Keratinocyte (primary cell): ENCODE data around the gene TMUB1. TPM values are rescaled to one million over a fixed set of nuclear protein-coding genes. Genes with fewer than 3 reads are reported as not detected.
A peak's percentile ranks its signal among the peaks of the same experiment; 100 is the strongest.

Source experiments
- DNase-seq: peaks from one replicate; pipeline ENCODE4 v3.0.0-alpha.2; 2011; ENCODE audit warnings: low read depth, missing footprints, low spot score
- FAIRE-seq: peaks from 2 replicates; lab custom pipeline; 2011; peaks lifted over from hg19 to GRCh38; lab: Jason Lieb, UNC
- H2AFZ ChIP-seq: 2 replicates; pipeline ENCODE4 v1.6.0; 2012; ENCODE audit warnings: low read length, control low read depth, inconsistent platforms; ENCODE audit not compliant: control insufficient read depth
- H3K27ac ChIP-seq: 2 replicates; pipeline ENCODE4 v1.5.1; 2011; ENCODE audit warnings: low read length; ENCODE audit not compliant: control insufficient read depth, insufficient read depth
- H3K27me3 ChIP-seq: 3 replicates; pipeline ENCODE4 v1.6.0; 2011; ENCODE audit warnings: low read length; ENCODE audit not compliant: control insufficient read depth, insufficient read depth; ENCODE audit errors: extremely low read depth
- H3K36me3 ChIP-seq, 2 experiments: 2 replicates in 1 of 2; 3 replicates in 1 of 2; pipeline ENCODE4 v1.5.1; 2011; ENCODE audit warnings: low read length in 2 of 2, mild to moderate bottlenecking in 1 of 2; ENCODE audit not compliant: control insufficient read depth in 2 of 2, insufficient read depth in 2 of 2; ENCODE audit errors: extremely low read depth in 1 of 2
- H3K4me1 ChIP-seq: 3 replicates; pipeline ENCODE4 v1.5.1; 2011; ENCODE audit warnings: low read length; ENCODE audit not compliant: control insufficient read depth, insufficient read depth; ENCODE audit errors: extremely low read depth
- H3K4me2 ChIP-seq: 3 replicates; pipeline ENCODE4 v1.6.0; 2011; ENCODE audit warnings: low read depth, low read length; ENCODE audit not compliant: control insufficient read depth, insufficient read depth; ENCODE audit errors: extremely low read depth
- H3K4me3 ChIP-seq, 3 experiments: fragments of 200-600 bp in 1 of 3; sonication (generic) in 1 of 3; 2 replicates in 2 of 3; 3 replicates in 1 of 3; pipeline ENCODE4 v1.5.1; 2011 to 2016; ENCODE audit warnings: low read length in 3 of 3, mild to moderate bottlenecking in 3 of 3, control low read depth in 2 of 3, inconsistent platforms in 1 of 3, low read depth in 1 of 3, mixed read lengths in 1 of 3, mixed run types in 1 of 3, moderate library complexity in 1 of 3; ENCODE audit not compliant: control insufficient read depth in 2 of 3, insufficient read depth in 2 of 3; ENCODE audit errors: extremely low read depth in 1 of 3
- H3K79me2 ChIP-seq: 2 replicates; pipeline ENCODE4 v1.6.0; 2012; ENCODE audit warnings: low read length; ENCODE audit not compliant: control insufficient read depth, insufficient read depth
- H3K9ac ChIP-seq: 3 replicates; pipeline ENCODE4 v1.6.0; 2011; ENCODE audit warnings: low read length; ENCODE audit not compliant: control insufficient read depth, insufficient read depth; ENCODE audit errors: extremely low read depth
- H3K9me1 ChIP-seq: 3 replicates; pipeline ENCODE4 v1.6.0; 2011; ENCODE audit warnings: low read length; ENCODE audit not compliant: control insufficient read depth, insufficient read depth; ENCODE audit errors: extremely low read depth
- H3K9me3 ChIP-seq: 2 replicates; pipeline ENCODE4 v1.5.1; 2012; ENCODE audit warnings: low read depth, low read length; ENCODE audit not compliant: control insufficient read depth
- H4K20me1 ChIP-seq: 3 replicates; pipeline ENCODE4 v1.6.0; 2011; ENCODE audit warnings: low read length; ENCODE audit not compliant: control insufficient read depth, insufficient read depth; ENCODE audit errors: extremely low read depth
- EZH2 ChIP-seq: IDR thresholded peaks from one replicate; pipeline ENCODE4 v1.6.1; 2012; ENCODE audit warnings: inconsistent platforms, mild to moderate bottlenecking, low read length, moderate library complexity
- dilution Hi-C: fragments of 300-500 bp; cut with MboI; formaldehyde crosslinking; loops from one replicate; pipeline ENCODE4 v1.7.0; 2020; ENCODE audit warnings: low sequenced_read_pairs; ENCODE audit not compliant: extremely low pct_ligation_motif_present
- polyA plus RNA-seq, 5 experiments: library from polyadenylated mRNA; depleted of rRNA in 3 of 5; stranded (reverse) in 3 of 5; stranded (forward) in 1 of 5; unstranded in 1 of 5; fragments of >200 nt; gene quantifications; 1 replicate in 1 of 5; 2 replicates in 3 of 5; 3 replicates in 1 of 5; pipeline versions ENCODE4 v1.2.1 to v1.2.3, GENCODE V29; 2011 to 2012; ENCODE audit warnings: missing spikeins in 2 of 5, low read depth in 1 of 5, low replicate concordance in 1 of 5
- TF ChIP-seq, protein P1 (sequence below), 3 experiments: IDR thresholded peaks in 1 of 3; conservative IDR thresholded peaks in 1 of 3; optimal IDR thresholded peaks in 1 of 3; 2 replicates in 2 of 3; 3 replicates in 1 of 3; pipeline versions ENCODE3 to v1.5.1; 2011; ENCODE audit warnings: low read length in 3 of 3, mild to moderate bottlenecking in 3 of 3, moderate library complexity in 2 of 3, control low read depth in 1 of 3, inconsistent platforms in 1 of 3; ENCODE audit not compliant: insufficient read depth in 2 of 3; ENCODE audit errors: extremely low read depth in 1 of 3

TMUB1 gene
- polyA plus RNA-seq, 1 donor (not counting 4 experiments of a cell fraction or from before 2014, with no cell fraction given), result 12.2 TPM

GRCh38 chr7:151033864-151034249 is 49.4 kb downstream of the TMUB1 start:
- Histone ChIP-seq H3K4me1 (peaks cover 2% of the 10 kb centered on the region), H4K20me1 (no peaks in the 10 kb centered on the region), H3K9ac (no peak overlapping the region), H3K36me3 (peaks cover 26 to 34% of the 10 kb centered on the region in 2 experiments), H2AFZ (no peak overlapping the region), H3K9me3 (no peaks in the 10 kb centered on the region), H3K4me3 (no peak overlapping the region), H3K9me1 (peaks cover 2% of the 10 kb centered on the region), H3K27ac (no peak overlapping the region), H3K79me2 (peaks cover 6% of the 10 kb centered on the region), H3K4me2 (no peak overlapping the region), H3K27me3 (no peaks in the 10 kb centered on the region)
- no peak for DNase-seq
- dilution Hi-C loops, result no loop called here
- TF ChIP-seq EZH2, result no peak
- TF ChIP-seq, protein P1, sequence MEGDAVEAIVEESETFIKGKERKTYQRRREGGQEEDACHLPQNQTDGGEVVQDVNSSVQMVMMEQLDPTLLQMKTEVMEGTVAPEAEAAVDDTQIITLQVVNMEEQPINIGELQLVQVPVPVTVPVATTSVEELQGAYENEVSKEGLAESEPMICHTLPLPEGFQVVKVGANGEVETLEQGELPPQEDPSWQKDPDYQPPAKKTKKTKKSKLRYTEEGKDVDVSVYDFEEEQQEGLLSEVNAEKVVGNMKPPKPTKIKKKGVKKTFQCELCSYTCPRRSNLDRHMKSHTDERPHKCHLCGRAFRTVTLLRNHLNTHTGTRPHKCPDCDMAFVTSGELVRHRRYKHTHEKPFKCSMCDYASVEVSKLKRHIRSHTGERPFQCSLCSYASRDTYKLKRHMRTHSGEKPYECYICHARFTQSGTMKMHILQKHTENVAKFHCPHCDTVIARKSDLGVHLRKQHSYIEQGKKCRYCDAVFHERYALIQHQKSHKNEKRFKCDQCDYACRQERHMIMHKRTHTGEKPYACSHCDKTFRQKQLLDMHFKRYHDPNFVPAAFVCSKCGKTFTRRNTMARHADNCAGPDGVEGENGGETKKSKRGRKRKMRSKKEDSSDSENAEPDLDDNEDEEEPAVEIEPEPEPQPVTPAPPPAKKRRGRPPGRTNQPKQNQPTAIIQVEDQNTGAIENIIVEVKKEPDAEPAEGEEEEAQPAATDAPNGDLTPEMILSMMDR (optimal IDR thresholded peaks at IDR 0.05 in 1 of 3, IDR thresholded peaks at IDR 0.05 in 1 of 3, conservative IDR thresholded peaks at IDR 0.05 in 1 of 3; ENCODE audit: extremely low read depth in 1 of 3, insufficient read depth in 2 of 3, low read length in 3 of 3), result no peak
- FAIRE-seq, result no peak

DNA sequence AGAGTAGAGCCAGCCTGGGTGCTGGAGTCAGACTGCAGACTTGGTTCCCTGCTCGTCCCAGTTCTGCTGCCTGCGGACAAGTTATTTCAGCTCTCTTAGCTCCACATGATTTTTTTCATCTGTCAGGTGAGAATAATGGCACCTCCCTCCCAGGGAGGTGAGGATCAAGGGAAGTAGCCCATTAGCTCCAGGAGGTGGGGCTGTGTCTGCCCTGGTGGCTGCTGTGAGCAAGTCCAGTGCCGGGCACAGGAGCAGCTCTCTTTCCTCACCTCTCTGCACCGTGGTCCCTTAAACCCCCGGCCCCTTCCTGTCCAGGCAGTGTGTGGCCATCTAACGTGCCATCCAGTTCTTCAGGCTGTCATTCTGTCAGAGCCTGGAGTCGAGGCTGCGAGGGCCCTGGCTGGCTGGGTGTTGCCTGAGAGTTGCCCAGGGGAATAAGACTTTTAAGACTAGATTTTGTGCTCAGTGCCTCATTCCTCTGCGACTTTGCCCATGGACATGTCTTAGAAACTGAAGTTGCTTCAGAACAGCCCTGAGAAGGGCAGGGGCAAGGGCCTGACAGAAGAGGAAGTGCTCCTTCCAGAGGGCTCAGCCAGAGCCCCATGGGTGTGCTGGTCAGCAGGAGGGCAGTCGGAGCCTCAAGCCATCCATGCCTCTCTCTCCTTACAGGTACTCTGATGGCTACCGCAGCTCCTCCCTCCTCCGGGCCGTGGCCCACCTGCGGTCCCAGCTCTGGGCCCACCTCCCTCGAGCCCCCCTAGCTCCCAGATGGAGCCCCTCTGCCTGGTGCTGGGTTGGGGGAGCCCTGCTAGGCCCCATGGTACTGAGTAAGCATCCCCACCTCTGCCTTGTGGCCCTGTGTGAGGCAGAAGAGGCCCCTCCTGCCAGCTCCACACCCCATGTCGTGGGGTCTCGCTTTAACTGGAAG is 50.1 kb downstream of the TMUB1 start:
- no peak for FAIRE-seq
- Histone ChIP-seq H3K27ac (no peak overlapping the region), H3K36me3 (peaks cover 26 to 34% of the 10 kb centered on the region in 2 experiments), H3K27me3 (no peaks in the 10 kb centered on the region), H3K4me3 (no peak overlapping the region), H3K9me1 (peaks cover 2% of the 10 kb centered on the region), H3K9ac (no peak overlapping the region), H3K4me1 (no peaks in the 10 kb centered on the region), H3K79me2 (peaks cover 6% of the 10 kb centered on the region), H3K4me2 (no peak overlapping the region), H3K9me3 (no peaks in the 10 kb centered on the region), H2AFZ (no peak overlapping the region), H4K20me1 (no peaks in the 10 kb centered on the region)
- TF ChIP-seq, protein P1 (optimal IDR thresholded peaks at IDR 0.05 in 1 of 3, IDR thresholded peaks at IDR 0.05 in 1 of 3, conservative IDR thresholded peaks at IDR 0.05 in 1 of 3; ENCODE audit: extremely low read depth in 1 of 3, insufficient read depth in 2 of 3, low read length in 3 of 3), result peak; percentile 38 to 56 (median 41)
- no peak for TF ChIP-seq EZH2
- dilution Hi-C loops, result no loop called here
- DNase-seq, result no peak

Other genes with a start within 250 kb of the TMUB1 start
- not detected in 3 replicates for gene AOC1, start 231.0 kb downstream of the TMUB1 start, polyA plus RNA-seq
- gene KCNH2, start 105.2 kb downstream of the TMUB1 start, polyA plus RNA-seq, result 0.03 TPM in 1 of 3 replicates, not detected in the others
- 0.77 to 1.2 TPM (median 0.95 TPM) in 3 replicates for gene NOS3, start 92.5 kb downstream of the TMUB1 start, polyA plus RNA-seq
- 0.12 to 0.21 TPM (median 0.19 TPM) in 3 replicates for gene ATG9B, start 59.0 kb downstream of the TMUB1 start, polyA plus RNA-seq
- 15.5 to 25.2 TPM (median 24.6 TPM) in 3 replicates for gene ABCB8, start 55.0 kb downstream of the TMUB1 start, polyA plus RNA-seq
- gene ASIC3, start 35.0 kb downstream of the TMUB1 start, polyA plus RNA-seq, result 0.24 to 0.97 TPM (median 0.35 TPM) in 3 replicates
- 19.3 to 26.3 TPM (median 22.8 TPM) in 3 replicates for gene CDK5, start 25.6 kb downstream of the TMUB1 start, polyA plus RNA-seq
- gene SLC4A2, start 23.9 kb downstream of the TMUB1 start, polyA plus RNA-seq, result 33.8 to 49.5 TPM (median 45.7 TPM) in 3 replicates
- gene FASTK, start 2.7 kb downstream of the TMUB1 start, polyA plus RNA-seq, result 27.2 to 39.3 TPM (median 31.4 TPM) in 3 replicates
- gene AGAP3, start 3.0 kb upstream of the TMUB1 start, polyA plus RNA-seq, result 64.3 to 96.7 TPM (median 83.2 TPM) in 3 replicates
- gene GBX1, start 84.2 kb upstream of the TMUB1 start, polyA plus RNA-seq, result not detected in 3 replicates
- gene ASB10, start 103.8 kb upstream of the TMUB1 start, polyA plus RNA-seq, result not detected in 3 replicates
- gene H2BK1, start 127.0 kb upstream of the TMUB1 start, polyA plus RNA-seq, result not detected in 3 replicates
- gene ABCF2, start 143.7 kb upstream of the TMUB1 start, polyA plus RNA-seq, result 33.3 to 68.6 TPM (median 43.6 TPM) in 3 replicates
- 16.2 to 33.0 TPM (median 26.0 TPM) in 3 replicates for gene CHPF2, start 149.0 kb upstream of the TMUB1 start, polyA plus RNA-seq
- 3.0 to 6.0 TPM (median 3.1 TPM) in 3 replicates for gene SMARCD3, start 165.2 kb upstream of the TMUB1 start, polyA plus RNA-seq